ENCODE results near the gene EPHA3.

EPHA3 gene

DNA sequence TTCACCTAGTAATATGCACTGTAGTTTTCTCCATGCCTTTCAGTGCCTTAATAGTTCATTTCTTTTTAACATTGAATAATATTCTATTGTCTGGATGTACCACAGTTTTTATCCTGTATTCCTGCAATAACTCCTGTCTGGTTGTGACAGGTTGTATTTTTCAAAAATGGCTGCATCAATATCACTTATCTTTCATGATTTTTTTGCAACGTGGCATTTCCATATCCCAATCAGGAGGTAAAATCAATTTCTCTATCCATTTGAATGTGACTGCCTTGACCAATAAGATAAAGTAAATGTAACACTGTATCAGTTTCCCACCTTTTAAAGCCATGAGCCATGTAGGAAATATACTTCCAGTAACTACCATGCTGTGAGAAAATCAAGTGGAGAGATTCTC, 27.5 kb upstream of the EPHA3 start:
- ChIA-PET POLR2A (no interaction called here), CTCF (no interaction called here)
- no peak for TF ChIP-seq CTCF (IDR thresholded peaks at IDR 0.05; ENCODE audit: insufficient read depth, low read length, missing control alignments)
- no peak overlapping the region for H3K4me3 ChIP-seq (ENCODE audit: low read depth, low read length)
- no peak for DNase-seq (ENCODE audit: low read depth, low spot score)

DNA sequence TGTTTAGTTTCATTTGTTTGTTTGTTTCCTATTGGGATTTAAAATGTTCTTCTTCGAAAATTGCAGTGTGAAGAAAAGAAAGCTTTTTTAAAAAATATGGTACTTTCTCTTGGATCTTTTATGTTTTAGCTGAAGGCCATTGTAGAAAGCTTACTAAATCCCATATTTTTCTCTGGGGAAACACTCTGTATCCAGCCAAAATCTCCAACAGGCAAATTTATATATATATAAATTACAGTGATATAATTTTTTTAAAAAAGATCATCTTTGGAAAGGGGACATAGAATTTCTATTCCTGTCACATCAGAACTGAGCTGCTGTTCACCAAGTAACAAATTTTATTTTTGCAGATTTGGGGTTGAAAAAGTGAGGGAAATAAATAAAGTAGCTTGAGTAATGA, 19.6 kb upstream of the EPHA3 start:
- H3K4me3 ChIP-seq (ENCODE audit: low read depth, low read length), result no peak overlapping the region
- CTCF ChIA-PET, result interaction anchor here (0.7 kb wide), 1 partner anchor 25 kb away, joined by 3 read pairs; no protein-coding TSS in a partner anchor
- POLR2A ChIA-PET, result no interaction called here
- TF ChIP-seq CTCF (IDR thresholded peaks at IDR 0.05; ENCODE audit: insufficient read depth, low read length, missing control alignments), result no peak
- DNase-seq (ENCODE audit: low read depth, low spot score), result no peak

- TF ChIP-seq CTCF (IDR thresholded peaks at IDR 0.05; ENCODE audit: insufficient read depth, low read length, missing control alignments), result no peak
- H3K4me3 ChIP-seq (ENCODE audit: low read depth, low read length), result no peak overlapping the region
- CTCF ChIA-PET, result interaction anchor here (0.7 to 1.0 kb wide), 2 partner anchors 13 to 531 kb away, joined by 3 read pairs; no protein-coding TSS in a partner anchor
- DNase-seq (ENCODE audit: low read depth, low spot score), result no peak
- POLR2A ChIA-PET, result no interaction called here
Observed at GRCh38 chr3:89098173-89098572, 9.2 kb upstream of the EPHA3 start.

GRCh38 chr3:89098964-89099585, 8.3 kb upstream of the EPHA3 start:
- no peak overlapping the region for H3K4me3 ChIP-seq (ENCODE audit: low read depth, low read length)
- DNase-seq (ENCODE audit: low read depth, low spot score), result no peak
- peak; percentile 82 for TF ChIP-seq CTCF (IDR thresholded peaks at IDR 0.05; ENCODE audit: insufficient read depth, low read length, missing control alignments)
- ChIA-PET POLR2A (no interaction called here), CTCF (interaction anchor here (1.0 kb wide), 1 partner anchor 14 kb away, joined by 3 read pairs; no protein-coding TSS in a partner anchor)

DNA sequence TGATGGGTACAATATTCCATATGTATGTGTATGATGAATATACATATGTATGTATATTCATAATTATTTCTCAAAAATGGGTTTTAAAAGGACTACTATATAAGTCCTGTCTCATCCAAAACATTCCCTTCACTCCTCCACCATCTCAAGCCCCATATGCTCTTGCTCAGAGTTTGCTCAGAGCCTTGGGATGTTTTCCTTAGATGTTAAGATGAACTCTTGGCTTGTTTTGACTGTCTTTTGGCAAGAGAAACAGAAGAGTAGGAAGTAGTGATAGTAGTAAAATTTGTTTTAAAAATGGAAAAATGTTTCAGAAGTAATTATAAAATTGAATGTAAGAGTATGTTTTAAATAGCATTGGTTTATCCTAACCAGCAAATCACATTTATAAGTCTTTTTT, 6.2 kb upstream of the EPHA3 start:
- DNase-seq (ENCODE audit: low read depth, low spot score), result no peak
- no peak for TF ChIP-seq CTCF (IDR thresholded peaks at IDR 0.05; ENCODE audit: insufficient read depth, low read length, missing control alignments)
- ChIA-PET CTCF (no interaction called here), POLR2A (no interaction called here)
- no peak overlapping the region for H3K4me3 ChIP-seq (ENCODE audit: low read depth, low read length)

- POLR2A ChIA-PET, result no interaction called here
- CTCF ChIA-PET, result no interaction called here
Observed at GRCh38 chr3:89101921-89102320, 5.5 kb upstream of the EPHA3 start.

More at GRCh38 chr3:89101921-89102320, 5.5 kb upstream of the EPHA3 start:
- no peak overlapping the region for H3K4me3 ChIP-seq (ENCODE audit: low read depth, low read length)
- no peak for TF ChIP-seq CTCF (IDR thresholded peaks at IDR 0.05; ENCODE audit: insufficient read depth, low read length, missing control alignments)
- DNase-seq (ENCODE audit: low read depth, low spot score), result no peak

Data from AG04449 (cell line).